HG03196 (cell line): ENCODE results near the gene THAP7.

Source experiments
- ATAC-seq: cut with Tn5 transposase; IDR thresholded peaks from one replicate; pipeline ENCODE4 v1.9.1; 2021; ENCODE audit not compliant: unreplicated experiment

THAP7 gene

DNA sequence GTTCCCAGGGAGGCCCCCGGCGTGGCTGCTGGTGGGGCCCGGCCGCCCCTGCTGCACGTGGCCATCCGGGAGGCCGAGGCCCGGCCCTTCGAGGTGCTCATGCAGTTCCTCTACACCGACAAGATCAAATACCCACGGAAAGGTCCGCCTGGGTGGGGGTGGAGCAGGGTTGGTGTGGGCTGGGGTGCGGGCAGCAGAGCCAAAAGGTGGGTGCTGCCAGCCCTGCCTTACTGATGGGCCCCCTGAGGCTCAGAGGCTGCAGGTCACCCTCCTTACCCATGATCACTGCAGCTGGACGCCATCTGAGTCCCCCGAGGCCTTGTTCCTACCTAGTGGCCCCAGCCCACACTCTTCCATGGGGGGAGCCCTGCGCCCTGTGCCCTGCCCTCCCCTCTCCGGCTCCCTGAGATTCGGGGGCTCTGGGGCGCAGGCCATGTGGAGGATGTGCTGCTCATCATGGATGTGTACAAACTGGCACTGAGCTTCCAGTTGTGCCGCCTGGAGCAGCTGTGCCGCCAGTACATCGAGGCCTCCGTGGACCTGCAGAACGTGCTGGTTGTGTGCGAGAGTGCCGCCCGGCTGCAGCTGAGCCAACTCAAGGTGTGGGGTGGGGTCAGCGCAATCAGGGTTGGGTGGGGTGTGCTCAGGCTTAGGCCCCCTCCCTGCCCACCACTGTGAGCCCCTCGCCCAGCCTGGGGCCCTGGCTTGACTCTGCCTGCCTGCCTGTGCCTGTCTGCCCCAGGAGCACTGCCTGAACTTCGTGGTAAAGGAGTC is 7.6 kb downstream of the THAP7 start:
- no peak for ATAC-seq

DNA sequence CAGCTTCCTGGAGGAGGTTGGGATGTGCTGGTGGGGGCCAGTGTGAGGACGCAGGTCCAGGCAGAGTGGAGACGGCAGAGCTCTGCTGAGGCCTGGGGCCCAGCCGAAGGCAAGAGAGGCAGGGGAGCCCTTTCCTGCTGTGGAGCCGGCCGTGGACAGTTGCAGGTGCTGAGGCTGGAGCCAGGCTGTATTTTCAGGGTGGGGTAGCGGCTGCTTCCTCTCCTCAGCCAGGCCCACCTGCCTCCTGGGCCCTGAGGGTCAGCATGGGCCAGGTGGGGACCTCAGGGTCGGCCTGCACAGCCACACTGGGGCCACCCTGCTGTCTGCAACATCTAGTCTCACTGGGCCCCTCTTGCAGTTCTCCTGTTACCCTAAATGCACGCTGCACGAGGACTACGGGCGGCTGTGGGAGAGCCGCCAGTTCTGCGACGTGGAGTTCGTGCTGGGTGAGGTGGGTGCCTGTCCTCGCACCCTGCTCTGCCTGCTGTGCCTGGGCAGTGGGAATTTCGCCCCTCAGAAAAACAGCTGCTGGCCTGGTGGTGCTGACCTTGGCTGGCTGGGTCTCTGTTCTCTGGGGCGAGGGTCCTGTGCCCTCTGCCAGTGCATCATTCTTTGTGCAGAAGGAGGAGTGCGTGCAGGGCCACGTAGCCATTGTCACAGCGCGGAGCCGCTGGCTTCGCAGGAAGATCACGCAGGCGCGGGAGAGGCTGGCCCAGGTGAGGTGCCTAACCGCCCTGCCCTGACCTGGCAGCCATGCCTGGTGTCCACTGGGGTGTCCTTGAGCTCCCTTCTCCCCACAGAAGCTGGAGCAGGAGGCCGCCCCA is 8.4 kb downstream of the THAP7 start:
- no peak for ATAC-seq

- no peak for ATAC-seq
Measured at GRCh38 chr22:20992456-20993303, 9.2 kb downstream of the THAP7 start.

GRCh38 chr22:20992056-20992442 is 9.9 kb downstream of the THAP7 start:
- ATAC-seq: no peak

- ATAC-seq: no peak
Measured at GRCh38 chr22:20991252-20992055, 10.5 kb downstream of the THAP7 start.

DNA sequence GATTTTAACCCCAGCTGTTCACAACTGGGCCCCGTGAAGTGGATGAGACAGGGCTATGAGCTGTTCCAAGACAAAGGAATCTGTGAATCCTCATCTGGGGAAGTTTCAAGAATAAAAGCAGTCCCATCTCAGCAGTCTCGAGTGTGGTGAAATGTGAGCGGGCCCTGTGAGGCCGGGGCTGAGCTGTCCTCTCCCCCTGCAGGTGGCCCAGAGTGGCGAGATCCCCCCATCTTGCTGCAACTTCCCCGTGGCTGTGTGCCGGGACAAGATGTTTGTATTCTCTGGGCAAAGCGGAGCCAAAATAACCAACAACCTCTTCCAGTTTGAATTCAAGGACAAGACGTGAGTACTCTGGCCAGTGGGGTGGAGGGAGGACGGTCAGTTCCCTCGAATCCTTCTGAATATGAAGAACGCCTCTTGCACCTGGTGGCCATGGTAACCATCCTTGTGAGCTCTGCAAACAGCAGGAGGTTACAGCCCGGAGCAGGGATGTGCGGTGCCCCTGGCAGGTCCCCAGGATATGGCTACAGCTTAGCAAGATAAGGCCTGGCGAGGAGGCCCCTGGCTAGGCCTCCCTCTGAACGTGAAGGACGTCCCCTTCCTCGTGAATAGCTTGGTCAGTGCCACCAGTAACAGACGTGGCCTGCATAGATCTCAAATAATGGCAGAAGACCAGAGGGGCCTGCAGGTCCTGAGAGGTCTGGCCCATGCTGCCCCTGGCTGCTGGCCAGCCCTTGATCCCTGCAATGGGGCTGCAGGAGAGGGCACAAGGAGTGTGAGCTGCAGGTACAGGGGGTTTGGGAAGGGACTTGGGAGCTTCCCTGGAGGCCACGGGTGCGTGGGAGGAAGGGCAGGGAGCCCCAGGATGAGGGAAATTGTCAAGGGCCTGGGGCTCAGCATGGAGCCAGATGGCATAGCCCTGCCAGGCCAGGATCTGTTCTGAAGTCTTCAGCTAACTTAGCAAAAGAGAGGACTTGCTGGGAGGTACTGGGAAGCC is 11.4 kb downstream of the THAP7 start:
- no peak for ATAC-seq

DNA sequence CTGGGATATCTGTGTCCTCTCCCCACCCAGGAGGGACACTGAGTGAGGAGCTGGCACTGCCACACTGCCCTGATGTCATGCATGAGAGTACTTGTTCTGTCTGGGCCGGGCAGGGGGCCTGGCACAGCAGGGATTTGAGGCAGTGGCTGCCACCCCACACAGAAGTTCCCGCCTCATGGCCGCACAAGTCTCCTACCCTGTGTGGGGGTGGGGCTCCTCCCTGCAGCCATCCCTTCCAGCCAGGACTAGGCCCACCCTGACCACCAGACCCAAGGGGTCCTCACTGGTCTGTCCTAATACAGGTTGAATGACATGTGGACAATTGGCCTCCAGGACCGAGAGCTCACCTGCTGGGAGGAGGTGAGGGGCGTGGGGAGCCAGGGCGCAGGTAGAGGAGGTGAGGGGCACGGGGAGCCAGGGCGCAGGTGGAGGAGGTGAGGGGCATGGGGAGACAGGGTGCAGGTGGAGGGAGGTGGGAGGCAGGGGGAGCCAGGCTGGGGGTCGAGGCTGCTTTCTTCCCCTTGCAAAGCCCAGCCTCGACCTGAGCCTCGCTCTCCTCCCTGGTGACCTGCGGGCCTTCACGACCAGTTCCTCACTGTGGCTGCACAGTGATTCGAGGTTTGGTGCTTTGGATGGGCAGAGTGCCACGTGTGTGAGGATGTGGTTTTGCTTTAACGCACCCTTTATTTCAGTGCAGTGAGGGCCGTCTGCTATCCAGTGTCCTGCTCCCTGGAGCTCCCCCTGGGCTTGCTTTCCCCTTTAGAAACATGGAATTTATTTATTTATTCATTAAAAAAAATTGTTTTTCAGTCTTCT is 12.4 kb downstream of the THAP7 start:
- ATAC-seq: no peak

GRCh38 chr22:20988573-20989322 is 13.2 kb downstream of the THAP7 start:
- no peak for ATAC-seq

DNA sequence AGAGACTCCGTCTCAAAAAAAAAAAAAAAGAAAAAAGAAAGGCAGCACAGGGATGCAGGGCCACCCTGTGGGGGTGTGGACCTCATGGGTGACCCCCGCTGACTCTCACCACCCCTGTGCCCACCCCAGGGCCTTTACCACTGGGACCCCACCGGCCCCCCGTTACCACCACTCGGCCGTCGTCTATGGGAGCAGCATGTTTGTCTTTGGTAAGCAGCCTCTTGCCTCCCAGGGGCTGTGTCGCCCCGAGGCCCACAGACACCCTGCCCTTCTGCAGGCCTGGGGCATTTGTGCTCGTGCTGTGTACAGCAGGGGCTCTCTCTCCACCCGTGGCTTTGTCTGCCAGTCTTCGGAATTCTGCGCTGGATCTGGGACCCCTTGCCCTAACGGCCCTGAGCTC is 14.5 kb downstream of the THAP7 start:
- ATAC-seq: no peak

GRCh38 chr22:20986365-20986764 is 15.6 kb downstream of the THAP7 start:
- no peak for ATAC-seq

DNA sequence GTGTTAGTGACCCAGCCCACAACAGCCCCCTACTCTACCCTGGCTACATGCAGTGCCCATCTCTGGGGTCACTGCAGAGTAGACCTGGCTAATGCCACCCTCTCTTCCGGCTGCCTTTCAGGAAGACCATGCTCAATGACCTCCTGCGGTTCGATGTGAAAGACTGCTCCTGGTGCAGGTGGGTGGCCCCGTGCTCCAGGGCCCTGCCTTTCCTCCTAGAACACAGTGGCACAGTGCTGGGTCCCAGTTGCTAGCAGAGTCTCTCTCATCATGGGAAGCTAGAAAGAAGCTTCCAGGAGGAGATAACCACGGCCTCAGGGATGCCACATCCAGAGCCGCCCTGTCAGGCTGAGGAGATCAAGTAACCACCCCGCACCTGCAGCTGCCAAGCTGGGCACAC is 16.2 kb downstream of the THAP7 start:
- ATAC-seq: no peak

DNA sequence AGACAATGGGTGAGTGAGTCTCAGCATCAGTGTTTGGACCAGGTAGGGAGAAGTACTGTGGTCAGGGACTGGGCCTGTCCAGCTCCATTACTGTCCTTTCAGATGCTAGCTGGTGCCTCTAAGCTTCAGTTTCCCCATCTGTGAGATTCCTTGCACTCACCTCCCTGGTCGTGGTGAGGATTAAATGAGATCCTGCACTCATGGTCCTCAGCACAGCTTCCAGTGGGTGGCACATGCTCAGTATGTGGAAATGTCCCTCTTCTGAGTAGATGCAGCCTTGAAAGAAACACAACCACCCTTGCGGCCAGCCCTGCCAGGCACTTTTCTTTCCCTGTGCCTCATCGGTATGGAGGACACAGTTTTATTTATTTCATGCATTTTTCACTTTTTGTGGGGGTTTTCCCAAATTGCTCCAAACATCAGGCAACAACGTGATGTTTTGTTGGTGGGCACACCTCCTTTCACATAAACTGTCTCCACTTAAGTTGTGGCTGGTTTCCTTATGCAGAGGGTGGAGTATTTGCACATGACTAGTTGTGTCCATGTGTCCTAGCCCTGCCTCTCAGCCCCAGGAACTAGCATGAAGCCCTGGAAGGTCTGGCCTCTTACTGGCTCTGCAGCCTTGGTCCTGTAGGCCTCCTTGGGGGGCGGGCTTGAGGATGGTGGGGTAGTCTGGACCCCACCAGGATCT is 18.7 kb downstream of the THAP7 start:
- ATAC-seq: no peak

DNA sequence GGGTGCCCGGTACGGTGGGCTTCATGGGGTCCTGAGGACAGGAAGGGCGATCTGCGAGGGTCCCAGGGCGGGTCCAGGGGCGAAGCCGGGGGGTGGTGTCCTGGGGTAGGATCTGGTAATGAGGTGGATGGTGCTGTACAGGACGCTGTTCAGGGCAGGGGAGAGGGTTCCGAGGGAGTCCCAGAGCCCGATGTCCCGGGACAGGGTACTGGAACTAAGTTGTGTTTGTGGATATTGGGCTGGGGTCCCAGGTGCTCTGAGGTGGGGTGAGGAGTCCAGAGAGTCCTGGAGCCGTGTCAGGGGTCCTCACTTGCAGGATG is 19.4 kb downstream of the THAP7 start:
- peak; percentile 26 for ATAC-seq

DNA sequence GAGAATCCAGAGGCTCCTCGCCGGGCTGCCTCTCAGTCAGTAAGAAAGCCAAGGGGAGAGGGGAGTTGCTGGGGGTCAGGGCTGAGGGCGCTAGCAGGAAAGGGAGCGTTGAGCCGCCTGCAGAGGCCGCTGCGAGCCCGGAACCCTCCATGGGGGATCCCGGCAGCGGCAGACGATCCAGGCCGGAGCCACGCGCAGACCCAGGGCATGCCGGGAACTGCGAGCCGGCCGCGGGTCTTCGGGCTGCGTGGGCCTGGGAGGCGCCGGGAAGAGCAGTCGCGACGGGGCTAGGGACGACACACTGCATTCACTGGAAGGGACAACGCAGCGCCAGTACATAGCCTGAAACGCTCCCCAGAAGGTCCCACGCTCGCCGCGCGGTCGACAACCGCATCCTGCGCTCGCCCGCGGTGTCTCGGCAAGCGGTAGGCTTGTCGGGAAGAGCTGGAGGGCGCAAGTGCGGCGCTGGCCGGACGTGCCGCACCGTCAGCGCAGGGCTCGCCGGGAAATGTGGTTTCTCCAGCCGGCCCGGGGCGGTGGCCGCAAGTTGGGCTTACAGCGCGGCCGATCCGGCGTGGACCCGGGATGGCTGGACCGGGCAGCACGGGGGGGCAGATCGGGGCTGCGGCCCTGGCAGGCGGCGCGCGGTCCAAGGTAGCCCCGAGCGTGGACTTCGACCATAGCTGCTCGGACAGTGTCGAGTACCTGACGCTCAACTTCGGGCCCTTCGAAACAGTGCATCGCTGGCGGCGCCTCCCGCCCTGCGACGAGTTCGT is 19.9 kb downstream of the THAP7 start, which contains the start of gene LZTR1:
Gene LZTR1 (plus strand): TSS at position 511 of the 776 bp plus-strand sequence. CDS start 75 bp downstream, at position 586.
- peak; percentile 78 for ATAC-seq

DNA sequence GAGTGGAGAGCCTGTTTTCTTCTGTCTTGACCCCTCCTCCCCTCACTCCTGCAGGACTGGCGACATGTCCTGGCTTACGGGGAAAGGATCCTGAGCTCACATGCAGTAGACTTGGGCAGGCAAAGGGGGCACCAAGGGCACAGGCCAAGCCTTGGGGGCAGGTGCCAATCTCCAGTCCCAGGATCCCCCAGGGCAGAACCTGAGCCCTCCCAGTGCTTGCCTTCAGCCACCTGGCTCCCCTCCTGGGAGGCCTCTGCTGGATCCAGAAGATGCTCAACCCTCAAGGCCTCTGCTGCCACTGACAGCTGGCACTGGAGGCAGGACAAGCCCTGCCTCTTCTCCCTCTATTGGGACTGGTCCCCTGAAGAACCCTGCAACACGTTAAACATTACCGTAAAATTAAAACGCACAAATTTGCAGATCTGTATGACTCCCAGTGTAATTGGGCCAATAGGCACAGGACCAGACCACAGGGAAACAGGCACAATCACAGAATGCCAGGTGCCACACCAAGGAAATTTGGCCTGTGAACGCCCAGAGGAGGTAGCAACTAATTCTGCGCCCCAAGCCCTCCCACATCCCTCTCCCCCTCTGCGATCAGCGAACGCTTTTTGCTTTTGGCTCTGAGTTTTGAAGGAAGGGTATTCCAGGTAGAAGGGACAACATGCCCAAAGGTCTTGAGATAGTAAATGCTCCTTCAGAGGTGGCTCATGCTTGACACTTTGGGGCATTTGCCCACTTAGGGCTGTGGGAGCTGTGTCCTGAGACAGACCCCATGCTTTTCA is 20.8 kb downstream of the THAP7 start:
- no peak for ATAC-seq

DNA sequence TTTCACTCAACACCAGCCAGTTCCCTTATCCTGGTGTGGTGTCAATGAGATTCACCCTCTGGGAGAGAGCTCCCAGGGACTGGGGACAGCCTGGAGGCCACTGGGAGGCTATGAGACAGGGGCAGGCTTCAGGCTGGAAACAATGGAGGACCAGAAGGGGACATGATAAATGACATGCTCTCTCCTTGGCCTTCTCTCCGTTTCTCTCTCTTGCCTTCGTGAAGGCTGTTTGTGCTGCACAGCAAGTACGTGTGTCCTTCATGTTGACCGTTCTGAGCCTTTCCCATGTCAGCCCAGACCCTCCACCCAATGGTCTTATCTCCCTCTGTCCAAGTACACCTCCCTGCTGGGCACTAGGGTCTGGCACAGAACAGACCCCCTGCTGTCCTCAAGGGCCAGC is 21.4 kb downstream of the THAP7 start:
- no peak for ATAC-seq
